HG03135 (cell line): ENCODE measurements around the gene DNAJC4.

Experiments used
- ATAC-seq: cut with Tn5 transposase; IDR thresholded peaks from one replicate; pipeline ENCODE4 v1.9.1; 2021; ENCODE audit warnings: mild to moderate bottlenecking, moderate library complexity; ENCODE audit not compliant: unreplicated experiment

Gene DNAJC4

GRCh38 chr11:64243236-64243854 is 13.0 kb downstream of the DNAJC4 start:
- ATAC-seq: no peak

DNA sequence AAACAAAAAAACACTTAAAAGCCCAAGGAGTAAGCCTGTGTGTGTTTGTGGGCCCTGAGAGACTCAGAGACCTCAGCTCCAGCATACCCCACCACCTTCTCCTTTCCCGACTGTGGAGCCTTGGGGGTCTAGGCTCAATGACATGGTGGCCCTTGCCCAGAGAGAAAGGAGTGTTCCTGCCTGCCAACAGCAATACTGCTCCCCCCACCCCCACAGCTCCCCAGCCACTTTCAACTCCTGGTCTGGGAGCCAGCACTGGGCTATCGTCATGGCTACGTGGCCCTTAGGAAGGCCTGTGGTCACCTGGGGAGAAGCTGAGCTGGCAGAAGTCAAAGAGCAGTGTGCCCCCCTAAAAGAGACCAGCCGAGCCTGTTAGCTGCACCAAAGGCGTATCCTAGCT is 13.8 kb downstream of the DNAJC4 start:
- no peak for ATAC-seq

GRCh38 chr11:64244966-64245365 is 14.6 kb downstream of the DNAJC4 start:
- ATAC-seq: no peak

GRCh38 chr11:64245401-64245796 is 15.1 kb downstream of the DNAJC4 start:
- no peak for ATAC-seq

DNA sequence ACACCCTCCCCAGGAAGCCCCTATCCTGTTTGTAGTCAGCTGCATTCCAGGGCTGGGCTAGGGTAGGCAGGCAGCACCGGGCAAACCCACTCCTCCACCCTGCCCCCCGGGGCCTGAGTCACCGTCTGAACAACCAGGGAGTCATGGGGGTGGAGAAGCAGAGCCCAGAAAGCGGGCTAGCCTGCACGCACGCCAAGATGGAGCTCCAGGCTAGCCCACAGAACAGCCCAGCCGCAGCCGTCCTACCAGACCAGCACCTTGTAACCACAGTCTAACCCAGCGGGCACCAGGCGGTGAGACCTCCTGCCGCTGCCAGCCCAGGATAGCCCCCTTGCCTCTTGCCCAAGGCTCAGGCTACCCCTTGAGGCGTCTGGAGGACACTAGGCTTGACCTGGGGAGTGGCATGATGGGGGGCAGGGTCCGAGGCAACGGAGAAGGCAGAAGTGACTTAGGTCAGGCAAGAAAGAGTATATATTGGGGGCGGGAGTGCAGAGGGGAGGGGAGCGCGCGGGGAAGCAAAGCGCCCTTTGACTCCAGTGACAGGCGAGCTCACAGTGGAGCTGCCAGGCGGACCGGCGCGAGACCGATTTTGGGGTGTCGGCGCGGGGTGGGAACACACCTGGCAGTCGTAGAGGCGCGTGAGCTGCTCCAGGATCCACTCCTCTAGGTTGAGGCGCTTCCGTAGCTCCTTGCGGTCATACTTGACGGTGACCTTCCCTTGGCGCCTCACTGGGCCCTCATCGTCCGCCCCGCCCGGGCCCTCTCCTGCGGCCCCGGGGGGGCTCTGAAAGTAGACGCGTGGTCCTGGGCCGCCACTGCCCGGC is 15.7 kb downstream of the DNAJC4 start:
- ATAC-seq: no peak

- peak; percentile 11 for ATAC-seq
These were observed 16.2 kb downstream of the DNAJC4 start for GRCh38 chr11:64246621-64246870.

DNA sequence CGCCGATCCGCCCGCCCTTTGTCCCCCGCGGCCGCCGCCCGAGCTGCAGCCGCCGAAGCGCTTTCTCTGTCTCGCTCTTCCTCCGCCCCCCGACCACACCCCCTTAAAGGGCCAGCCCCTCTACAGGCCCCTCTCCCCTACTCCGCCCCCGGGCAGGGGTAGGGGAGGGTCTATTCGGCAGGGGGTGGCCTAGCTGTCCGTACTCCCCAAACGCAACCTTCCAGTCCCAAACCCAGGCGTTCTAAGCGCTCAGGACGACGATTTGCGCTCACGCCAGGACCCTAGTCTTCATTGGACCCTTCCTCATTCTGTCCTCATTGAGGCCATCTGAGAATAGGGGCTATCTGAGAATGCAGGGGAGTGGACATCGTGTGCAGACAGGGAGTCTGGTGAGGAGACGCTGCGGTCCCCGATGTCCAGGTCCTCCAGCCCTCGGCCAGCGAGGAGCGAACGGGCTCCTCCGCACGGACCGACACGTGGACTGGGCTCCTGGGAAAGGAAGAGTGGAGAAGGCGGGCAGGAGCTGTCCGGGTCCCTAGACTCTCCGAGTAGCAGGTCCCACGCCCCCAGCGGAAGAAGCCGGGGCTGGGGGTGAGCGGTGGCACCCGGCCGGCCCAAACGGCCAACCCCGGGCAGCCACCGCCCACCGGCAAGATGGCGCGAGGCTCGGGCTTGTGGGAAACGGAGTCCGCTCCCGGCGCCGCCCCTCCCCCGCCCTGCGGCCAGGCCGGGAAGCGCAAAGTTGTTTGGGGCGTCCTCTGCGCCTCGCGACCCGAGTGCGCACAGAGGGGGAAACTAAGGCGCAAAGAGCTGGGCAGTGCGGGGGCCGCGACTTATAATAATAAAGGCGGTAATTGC is 16.8 kb downstream of the DNAJC4 start, which contains the start of gene PPP1R14B:
Gene PPP1R14B, minus strand, starts transcription at position 73 of the 858 bp plus-strand sequence. CDS start 270 bp downstream, outside the sequence.
- ATAC-seq: peak; percentile 33

DNA sequence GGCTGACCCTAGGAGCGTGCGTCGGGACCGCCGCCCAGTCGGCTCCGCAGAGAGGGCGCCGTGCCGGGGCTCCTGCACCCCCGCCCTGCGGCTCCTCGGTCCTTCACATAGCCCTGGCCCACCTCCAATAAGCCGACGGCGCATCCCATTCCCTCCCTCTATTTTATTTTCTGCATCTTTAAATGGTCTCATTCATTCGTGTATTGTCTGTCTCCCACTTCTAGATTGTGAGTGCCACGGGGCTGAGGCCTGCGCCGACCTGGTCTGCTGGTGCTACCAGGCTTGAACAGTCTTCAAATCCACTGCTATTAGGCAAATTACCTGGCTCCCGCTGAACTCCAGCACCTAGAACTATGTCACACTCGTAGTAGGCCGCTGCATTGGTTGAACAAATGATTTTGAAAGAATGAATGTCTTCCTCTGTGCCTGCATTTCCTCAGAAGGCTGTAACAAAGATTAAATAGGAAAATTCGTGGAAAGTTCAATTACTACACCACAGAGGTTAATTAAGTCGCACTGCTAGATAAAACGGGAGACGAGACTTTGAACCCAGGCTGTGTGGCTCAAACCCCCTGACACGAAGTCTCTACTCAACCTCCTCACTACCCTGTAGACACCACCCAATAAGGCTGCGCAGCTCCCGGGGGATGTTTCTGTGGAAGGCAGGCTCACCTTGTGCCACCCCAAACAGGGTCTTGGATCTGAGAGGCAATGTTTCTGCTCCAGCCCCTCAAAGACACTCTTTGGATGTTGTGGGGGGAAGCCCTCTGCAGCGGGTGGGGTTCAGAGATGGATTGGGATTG is 17.6 kb downstream of the DNAJC4 start:
- ATAC-seq: no peak

GRCh38 chr11:64248578-64248977 is 18.2 kb downstream of the DNAJC4 start:
- ATAC-seq: no peak

GRCh38 chr11:64249038-64249437 is 18.7 kb downstream of the DNAJC4 start:
- ATAC-seq: no peak

- no peak for ATAC-seq
These were observed 19.4 kb downstream of the DNAJC4 start for GRCh38 chr11:64249563-64250414.

DNA sequence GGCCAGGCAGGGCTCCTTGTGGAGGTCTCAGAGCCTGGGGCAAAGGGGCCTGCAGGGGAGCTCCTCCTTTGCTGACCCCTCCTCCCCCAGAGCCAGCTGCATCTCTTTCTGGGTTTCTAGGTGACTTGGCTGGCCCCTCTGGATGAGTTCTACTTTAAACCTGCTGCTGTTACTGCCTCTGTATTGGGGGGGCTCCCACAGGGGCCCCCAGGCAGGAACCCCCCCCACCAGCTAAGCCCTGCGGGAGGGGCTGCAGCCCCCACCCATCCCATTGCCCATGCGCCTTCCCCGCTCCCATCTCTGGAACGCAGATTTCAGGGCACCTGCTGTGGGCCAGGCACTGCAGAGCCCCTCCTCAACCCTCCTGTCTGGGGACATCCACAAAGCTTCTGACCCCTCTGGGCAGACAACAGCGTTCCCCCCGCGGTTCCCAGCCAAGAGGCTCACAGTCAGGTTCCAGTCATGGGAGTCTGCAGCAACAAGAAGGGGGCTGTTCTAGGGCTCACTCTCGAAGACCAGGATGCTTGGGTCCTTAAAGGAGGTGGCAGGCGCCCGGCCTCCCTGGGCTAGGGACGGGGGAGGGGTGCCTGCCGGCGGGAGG is 20.2 kb downstream of the DNAJC4 start:
- no peak for ATAC-seq

DNA sequence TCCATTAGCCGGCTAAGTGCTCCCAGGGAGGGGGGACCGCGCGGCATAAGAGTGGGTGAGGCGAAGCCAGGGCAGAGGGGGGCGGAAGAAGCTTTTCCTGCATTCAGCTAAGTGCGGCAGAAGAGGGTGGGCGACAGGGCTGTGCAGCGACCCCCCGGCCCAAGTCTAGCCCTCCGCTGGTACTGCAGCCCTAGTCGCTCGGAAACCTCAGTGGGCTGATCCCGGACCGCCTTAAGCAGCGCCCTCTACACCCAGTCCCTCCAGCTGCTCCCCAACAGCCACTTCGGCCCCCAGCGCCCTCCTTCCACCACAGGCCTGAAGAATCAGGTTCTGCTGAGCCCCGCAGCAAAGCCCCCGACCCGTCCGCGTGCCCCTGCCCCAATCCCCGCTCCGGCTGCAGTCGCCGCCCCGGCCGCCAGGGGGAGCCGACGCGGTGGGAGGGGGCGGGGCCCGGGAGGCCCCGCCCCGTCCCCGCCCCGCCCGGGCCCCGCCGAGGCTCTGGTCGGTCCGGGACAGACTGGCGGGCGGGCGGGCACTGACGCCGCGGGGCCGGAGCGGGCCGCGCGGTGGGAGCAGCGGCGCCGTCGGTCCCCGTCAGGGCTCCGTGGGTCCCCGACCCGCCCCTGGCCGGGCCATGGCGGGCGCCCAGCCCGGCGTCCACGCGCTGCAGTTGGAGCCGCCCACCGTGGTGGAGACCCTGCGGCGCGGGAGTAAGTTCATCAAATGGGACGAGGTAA is 20.8 kb downstream of the DNAJC4 start, which contains the start of gene PLCB3:
Gene PLCB3, plus strand, starts transcription at position 515 of the 737 bp plus-strand sequence. Its CDS starts 120 bp downstream, at position 635.
- no peak for ATAC-seq

DNA sequence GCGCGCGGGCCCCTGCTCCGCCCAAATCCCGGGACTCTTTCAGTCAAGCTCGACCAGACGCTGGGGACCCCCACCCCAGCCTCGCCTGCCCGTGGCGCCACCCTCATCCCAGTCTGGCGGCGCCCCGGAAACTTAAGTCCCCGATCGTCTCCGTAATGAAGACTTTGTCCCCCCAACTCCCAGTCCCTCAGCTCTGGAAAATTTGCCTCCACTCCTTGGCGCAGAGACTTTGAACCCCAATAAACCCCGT is 21.3 kb downstream of the DNAJC4 start:
- ATAC-seq: no peak

- ATAC-seq: no peak
These were observed 21.9 kb downstream of the DNAJC4 start for GRCh38 chr11:64252003-64252872.

DNA sequence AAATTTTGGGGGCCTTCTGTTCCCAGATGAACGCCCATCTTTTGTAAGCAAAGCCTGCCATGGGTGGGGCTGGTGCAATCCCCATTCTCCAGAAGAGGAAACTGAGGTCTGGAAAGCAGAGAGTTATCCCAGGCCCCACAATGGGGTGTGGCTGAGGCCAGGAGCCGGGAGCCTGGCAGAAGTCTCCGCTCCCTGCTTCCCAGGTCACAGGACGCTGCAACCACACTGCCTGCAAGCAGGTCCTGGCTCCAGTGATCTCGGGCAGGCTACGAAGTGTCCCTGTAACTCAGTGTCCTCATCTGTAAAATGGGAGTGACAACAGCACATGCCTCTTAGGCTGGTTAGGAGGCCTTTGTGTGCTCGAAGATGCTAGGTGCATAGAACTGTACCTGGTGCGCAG is 22.7 kb downstream of the DNAJC4 start:
- ATAC-seq: no peak

DNA sequence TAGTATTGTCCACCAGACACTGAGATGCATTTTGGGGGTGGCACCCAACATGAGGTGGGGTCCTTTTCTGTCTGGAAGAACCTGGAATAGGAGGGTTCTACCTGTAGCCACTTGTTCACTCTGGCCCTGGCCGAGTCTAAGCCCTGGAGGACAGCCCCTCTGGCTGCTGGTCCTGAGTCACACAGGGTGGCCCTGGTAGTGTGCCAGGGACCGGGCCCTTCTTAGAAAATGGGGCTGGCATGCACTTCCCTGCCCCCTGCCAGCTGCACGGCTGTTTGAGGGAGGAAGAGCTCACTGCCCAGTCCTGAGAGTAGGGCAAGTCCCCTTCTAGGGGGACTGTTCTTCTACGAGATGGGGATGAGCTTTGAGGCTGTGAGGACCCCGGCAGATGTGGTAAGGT is 23.1 kb downstream of the DNAJC4 start:
- no peak for ATAC-seq

GRCh38 chr11:64254326-64254725 is 24.0 kb downstream of the DNAJC4 start:
- no peak for ATAC-seq
